Activated naive CD4-positive, alpha-beta T cell treated with anti-CD3 and anti-CD28 coated beads, Interleukin-2, amount 50 U/mL, for 72 hours (primary cell): ENCODE data around the gene SCG5. TPM values are rescaled to one million over a fixed set of nuclear protein-coding genes. Genes with fewer than 3 reads are reported as not detected.
A peak's percentile ranks its signal among the peaks of the same experiment; 100 is the strongest.

Source experiments
- ATAC-seq, 2 donors: fragments of 150-1000 bp; cut with Tn5 transposase; 2 replicates each; pipeline ENCODE4 v1.10.0; 2021; ENCODE audit warnings: mild to moderate bottlenecking in 2 of 2, moderate library complexity in 2 of 2
- DNase-seq, 2 donors: peaks; one replicate each; pipeline ENCODE4 v3.0.0; 2021 to 2022; ENCODE audit warnings: low spot score in 2 of 2
- H3K27ac Mint-ChIP-seq, 2 donors: one replicate each; pipeline ENCODE4 v1.8.0; 2022; ENCODE audit warnings: mild to moderate bottlenecking in 2 of 2, mixed read lengths in 2 of 2
- H3K36me3 Mint-ChIP-seq, 2 donors: one replicate each; pipeline ENCODE4 v1.8.0; 2022; ENCODE audit warnings: mixed read lengths in 2 of 2
- H3K9me3 Mint-ChIP-seq, 2 donors: one replicate each; pipeline ENCODE4 v1.8.0; 2022; ENCODE audit warnings: mixed read lengths in 2 of 2
- total RNA-seq, 2 donors: library from RNA; stranded (reverse); gene quantifications; one replicate each; pipeline ENCODE4 v1.2.3, GENCODE V29; 2022

Gene SCG5
- total RNA-seq, 2 donors from 2014 or later = 2.0 to 3.7 TPM

DNA sequence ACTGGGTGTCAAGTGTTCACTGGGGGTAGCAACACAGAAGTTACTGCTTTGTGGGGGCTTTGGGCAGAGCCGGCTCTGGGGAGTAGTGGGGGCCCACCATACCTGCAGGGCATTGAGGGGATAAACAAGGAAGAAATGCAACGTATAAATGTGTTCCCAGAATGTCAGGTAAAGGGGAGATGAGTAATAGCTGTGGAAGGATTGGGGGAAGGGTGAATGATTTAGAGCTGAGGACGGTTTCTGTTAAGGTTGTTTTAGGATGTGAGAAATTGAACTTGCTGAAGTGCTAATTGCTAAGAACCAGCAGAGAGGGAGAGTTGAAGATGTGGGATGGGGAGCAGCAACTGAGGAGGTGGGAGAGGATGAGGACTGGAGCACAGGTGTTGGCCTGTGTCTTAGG, 10.7 kb downstream of the SCG5 start:
- H3K9me3 Mint-ChIP-seq = no peaks in the 10 kb centered on the region
- DNase-seq (no peak), ATAC-seq (no peak)
- no peak overlapping the region for H3K27ac Mint-ChIP-seq
- H3K36me3 Mint-ChIP-seq = no peaks in the 10 kb centered on the region

DNA sequence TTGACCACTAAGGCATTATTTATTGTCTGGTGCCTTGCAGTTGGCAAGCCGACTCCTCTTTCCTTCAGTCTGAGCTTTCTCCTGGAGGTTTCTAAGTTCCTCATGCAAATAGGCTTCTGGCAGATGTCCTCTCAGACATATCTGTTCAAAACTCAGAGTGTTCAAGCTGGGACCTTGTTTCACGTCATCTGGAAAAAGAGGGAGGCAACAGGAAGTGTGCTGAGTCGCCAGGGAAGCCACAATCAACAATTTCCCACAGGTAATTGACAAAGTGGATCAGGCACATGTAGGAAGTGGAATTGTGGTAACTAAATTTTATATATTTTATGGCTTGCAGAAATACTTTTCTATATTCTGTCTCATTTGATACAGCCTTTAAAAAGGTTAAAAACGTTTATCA, 14.6 kb downstream of the SCG5 start:
- Mint-ChIP-seq H3K9me3 (no peaks in the 10 kb centered on the region), H3K27ac (no peak overlapping the region), H3K36me3 (no peaks in the 10 kb centered on the region)
- no peak for ATAC-seq
- DNase-seq = no peak

DNA sequence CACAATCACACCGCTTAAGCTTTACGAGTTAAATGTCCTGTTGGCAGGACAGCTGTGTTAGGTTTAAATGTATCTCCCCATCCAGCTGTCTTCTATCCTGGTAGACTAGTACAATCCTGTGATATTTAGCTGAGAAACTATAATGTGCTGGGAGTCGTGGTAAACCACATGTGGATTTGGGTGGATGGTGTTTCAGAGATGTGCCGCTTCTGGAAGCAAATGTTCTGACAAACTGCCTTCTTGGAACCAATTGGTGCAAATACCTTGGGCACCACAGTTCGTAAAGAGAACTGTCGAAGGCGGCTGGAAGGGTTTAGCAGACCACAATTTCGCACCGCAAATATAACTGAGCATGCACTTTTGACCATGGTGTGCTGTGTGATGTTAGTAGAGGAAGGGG, 15.0 kb downstream of the SCG5 start:
- no peak for DNase-seq
- Mint-ChIP-seq H3K9me3 (no peaks in the 10 kb centered on the region), H3K36me3 (no peaks in the 10 kb centered on the region), H3K27ac (no peak overlapping the region)
- no peak for ATAC-seq

DNA sequence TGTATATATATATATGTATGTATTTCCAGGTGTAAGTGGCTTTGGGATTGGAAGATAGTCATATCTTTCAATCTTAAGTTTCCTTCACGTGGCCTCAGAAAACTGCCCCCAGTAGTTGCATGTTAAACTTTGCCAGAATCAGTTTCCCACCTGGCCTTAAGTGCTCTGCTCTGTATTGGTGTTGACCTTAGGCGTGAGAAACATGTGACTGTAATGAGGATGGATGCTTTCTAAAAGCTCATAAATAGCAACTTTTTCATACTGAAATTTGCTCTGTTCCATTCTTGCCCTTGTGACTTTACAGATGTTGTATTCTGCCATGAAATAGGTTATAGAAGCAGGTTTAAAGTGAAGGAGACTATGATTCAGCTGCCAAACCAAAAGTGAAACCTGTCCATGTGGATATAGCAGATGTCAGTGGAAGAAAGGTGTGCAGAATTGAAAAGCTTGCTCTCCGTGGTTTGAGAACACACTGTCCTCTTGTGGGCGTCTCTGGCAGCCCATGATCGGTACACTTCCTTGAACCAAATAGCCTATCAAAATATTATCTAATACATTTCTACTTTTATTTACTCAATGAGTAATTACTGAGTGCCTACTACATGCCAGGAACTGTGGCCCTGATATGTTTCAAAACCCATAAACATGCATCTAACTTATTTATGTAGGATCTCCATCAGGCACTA, 15.8 kb downstream of the SCG5 start:
- no peak for DNase-seq
- ATAC-seq = peak; percentile 54 to 66
- H3K36me3 Mint-ChIP-seq = no peaks in the 10 kb centered on the region
- no peak overlapping the region for H3K27ac Mint-ChIP-seq
- H3K9me3 Mint-ChIP-seq = no peaks in the 10 kb centered on the region

DNA sequence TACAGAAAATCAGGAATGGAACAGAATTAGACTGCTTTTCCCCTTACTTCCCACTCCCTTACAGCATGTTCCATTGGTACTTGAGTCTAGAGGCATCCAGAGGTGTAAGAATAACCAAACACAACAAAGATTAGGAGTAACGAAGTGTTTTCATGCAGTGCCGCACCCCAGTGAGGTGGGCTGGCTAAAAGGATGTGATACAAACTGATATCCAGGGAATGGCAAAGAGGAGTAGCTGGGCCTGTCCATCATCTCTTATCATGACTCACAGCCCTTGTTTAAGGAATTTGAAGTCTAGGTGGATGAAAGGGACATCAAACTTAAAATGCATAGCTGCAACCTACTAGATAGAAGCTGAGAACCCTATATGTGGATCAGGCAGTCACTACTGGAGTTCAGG, 16.4 kb downstream of the SCG5 start:
- Mint-ChIP-seq H3K36me3 (no peaks in the 10 kb centered on the region), H3K9me3 (no peaks in the 10 kb centered on the region), H3K27ac (no peak overlapping the region)
- DNase-seq (no peak), ATAC-seq (no peak)

DNA sequence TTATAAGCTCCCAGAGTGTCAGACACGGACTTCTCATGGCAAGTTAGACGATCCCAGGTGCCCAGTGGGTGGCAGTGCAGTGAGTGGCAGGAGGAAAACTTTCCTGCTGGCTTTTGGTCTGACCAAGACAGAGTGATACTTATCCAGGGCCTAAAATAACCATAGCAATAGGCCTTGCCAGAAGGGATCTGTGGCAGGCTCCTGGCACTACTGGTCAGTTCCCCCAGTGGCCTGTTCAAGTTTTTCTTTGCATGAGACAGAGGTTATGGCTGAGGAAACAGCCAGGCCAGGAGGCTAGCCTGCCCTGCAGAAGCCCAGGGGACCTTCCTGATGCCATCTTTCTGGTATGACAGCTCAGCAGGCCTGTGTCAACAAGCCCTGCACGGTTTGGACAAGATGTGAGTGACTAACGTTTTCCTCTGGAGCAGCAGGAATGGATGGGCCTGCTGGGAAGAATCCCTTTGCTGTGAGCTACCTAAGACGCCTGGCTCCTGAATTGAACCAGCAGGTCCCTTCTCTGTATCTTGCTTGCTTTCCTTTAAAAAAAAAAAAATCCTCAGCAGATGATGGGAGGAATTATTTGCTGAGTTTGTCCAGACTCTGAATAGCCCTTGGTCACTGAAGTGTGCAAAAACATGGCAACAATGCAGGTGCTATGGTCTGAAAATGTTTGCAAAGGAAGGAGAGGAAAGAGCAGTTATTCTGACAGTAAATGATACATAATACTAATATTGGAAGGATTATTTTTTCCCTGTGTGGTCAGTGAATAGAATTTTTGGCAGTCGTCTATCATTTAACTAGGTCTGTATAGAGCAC, 18.0 kb downstream of the SCG5 start:
- Mint-ChIP-seq H3K27ac (no peak overlapping the region), H3K9me3 (no peaks in the 10 kb centered on the region), H3K36me3 (no peaks in the 10 kb centered on the region)
- ATAC-seq = no peak
- DNase-seq = no peak

DNA sequence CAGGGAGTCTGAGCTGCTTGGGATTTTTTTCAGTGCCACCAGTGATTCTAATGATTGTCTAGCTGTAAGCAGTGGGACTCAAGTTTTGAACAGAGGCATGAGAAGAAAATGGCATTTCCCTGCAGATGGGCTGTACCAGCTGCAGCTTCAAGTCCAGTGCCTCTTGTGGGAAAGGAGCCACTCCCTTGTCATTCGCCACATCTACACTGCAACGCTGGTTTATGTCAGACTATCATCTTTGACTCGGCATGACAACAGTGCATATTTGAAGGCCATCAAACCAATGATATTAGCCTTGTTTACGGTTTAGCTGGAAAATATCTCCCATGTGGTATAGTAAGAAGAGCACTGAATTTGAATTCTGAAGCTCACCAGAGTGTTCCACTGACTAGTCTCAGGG, 22.2 kb downstream of the SCG5 start:
- no peak for ATAC-seq
- Mint-ChIP-seq H3K36me3 (no peaks in the 10 kb centered on the region), H3K9me3 (no peaks in the 10 kb centered on the region), H3K27ac (no peak overlapping the region)
- no peak for DNase-seq

DNA sequence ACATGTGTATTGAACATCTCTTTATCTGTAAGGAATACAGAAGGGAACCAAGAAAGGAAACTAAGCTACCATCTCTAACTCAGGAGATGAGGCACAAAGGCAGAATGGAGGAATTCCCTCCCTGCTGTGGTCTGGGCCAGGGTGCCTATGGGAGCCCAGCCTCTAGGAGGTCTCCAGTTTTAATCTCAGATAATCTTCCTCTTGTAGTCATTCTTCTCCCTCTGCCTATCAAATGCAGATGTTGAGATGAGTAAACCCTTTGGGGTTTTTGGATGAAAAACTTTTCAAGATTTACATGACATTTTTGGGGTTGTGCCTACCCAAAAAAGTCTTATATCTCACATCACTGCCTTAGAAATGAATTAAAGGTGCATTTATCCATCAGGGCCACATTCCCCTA, 23.3 kb downstream of the SCG5 start:
- Mint-ChIP-seq H3K27ac (no peak overlapping the region), H3K9me3 (no peaks in the 10 kb centered on the region), H3K36me3 (no peaks in the 10 kb centered on the region)
- DNase-seq = no peak
- ATAC-seq = no peak

DNA sequence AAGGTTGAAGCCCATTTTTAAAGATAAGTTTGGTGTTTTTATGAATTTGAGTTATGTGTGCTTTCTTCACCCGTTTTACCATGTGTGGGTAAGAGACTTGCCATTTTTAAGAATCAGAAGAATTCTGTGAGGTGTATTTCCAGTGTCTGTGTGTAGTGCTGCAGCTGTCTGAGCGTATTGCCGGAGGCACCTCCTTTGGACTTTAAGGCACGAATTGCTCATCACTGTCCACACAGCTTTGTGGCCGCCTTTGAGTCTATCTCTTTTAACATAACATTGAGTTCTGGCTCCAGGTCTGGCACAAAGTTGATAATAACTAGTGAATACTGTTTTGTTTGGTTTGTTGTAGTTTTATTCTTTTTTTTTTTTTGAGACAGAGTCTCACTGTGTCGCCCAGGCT, 25.8 kb downstream of the SCG5 start:
- ATAC-seq (no peak), DNase-seq (no peak)
- no peaks in the 10 kb centered on the region for H3K36me3 Mint-ChIP-seq

DNA sequence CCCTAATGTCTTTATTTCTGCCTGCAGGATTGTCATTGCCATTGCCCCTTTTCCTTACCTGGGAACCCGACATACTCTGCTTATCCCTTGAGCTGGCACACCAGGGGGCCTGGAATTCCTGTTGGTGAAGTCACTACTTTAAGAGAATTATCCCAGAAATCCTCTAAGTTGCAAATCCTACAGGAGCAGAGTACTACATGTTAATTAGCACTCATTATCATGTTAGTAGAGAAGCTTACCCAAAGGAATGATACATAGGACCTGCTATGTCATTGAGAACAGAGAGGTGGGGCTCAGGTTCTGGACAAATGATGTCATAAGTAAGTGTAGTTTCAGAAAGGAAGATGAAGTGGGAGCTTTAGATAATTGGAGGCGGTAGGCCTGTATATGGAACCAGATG, 27.4 kb downstream of the SCG5 start:
- Mint-ChIP-seq H3K9me3 (no peaks in the 10 kb centered on the region), H3K36me3 (no peaks in the 10 kb centered on the region), H3K27ac (no peak overlapping the region)
- DNase-seq = no peak
- no peak for ATAC-seq

More for the DNA sequence above, 25.8 kb downstream of the SCG5 start:
- Mint-ChIP-seq H3K27ac (no peak overlapping the region), H3K9me3 (no peaks in the 10 kb centered on the region)

DNA sequence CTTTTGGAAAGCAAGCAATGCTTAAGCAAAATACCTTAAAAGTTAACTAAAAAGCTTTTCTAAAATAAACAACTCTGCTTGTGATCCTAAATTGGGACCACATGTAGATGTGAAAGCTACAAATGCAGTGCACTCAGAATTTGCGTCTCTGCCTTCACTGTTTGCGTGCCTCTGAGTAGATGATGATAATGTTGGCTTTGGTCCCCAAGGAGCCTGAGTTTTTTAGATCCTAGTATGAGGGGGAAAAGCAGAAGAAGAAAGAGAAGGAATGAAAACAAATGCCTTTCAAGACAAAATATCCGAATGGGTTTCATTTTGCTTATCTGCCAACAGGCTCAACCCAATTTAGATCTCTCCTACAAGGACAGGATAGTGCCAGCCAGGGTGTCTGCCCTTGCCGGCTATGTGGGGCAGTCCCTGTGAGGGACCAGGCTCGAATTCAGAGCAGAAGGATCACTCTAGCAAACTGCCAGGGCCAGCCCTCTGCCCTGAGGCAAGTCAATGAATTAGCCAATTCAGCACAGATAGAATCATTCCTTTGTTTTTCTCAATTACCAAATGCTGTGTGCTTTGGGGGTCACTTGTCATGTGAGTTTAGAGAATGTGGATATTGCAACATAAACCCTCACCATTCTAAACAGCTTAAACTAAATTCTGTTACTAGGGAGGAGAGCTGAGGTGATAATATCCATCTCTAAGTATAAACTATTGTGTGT, 28.5 kb downstream of the SCG5 start:
- Mint-ChIP-seq H3K9me3 (no peaks in the 10 kb centered on the region), H3K36me3 (no peaks in the 10 kb centered on the region), H3K27ac (no peak overlapping the region)
- no peak for DNase-seq
- no peak for ATAC-seq

DNA sequence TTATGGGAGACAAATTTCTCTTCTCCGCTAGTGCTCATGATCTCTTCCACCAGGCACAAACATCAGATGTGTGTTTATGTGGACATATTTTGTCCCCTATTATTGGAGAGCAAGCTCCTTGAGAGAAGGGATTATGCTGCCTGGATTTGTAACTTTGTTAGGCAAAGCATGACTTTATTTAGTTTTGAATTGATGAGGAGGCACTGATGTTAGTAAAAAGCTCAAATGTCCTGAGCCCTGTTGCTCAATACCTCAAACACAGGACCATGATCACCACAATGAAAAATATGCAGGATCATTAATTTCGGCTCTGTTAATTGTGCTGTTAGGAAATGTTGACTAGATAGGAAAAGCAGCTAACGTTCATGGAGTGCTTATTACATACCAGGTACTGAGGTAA, 29.1 kb downstream of the SCG5 start:
- no peak overlapping the region for H3K27ac Mint-ChIP-seq
- H3K36me3 Mint-ChIP-seq = no peaks in the 10 kb centered on the region
- DNase-seq (no peak), ATAC-seq (no peak)
- H3K9me3 Mint-ChIP-seq = no peaks in the 10 kb centered on the region

DNA sequence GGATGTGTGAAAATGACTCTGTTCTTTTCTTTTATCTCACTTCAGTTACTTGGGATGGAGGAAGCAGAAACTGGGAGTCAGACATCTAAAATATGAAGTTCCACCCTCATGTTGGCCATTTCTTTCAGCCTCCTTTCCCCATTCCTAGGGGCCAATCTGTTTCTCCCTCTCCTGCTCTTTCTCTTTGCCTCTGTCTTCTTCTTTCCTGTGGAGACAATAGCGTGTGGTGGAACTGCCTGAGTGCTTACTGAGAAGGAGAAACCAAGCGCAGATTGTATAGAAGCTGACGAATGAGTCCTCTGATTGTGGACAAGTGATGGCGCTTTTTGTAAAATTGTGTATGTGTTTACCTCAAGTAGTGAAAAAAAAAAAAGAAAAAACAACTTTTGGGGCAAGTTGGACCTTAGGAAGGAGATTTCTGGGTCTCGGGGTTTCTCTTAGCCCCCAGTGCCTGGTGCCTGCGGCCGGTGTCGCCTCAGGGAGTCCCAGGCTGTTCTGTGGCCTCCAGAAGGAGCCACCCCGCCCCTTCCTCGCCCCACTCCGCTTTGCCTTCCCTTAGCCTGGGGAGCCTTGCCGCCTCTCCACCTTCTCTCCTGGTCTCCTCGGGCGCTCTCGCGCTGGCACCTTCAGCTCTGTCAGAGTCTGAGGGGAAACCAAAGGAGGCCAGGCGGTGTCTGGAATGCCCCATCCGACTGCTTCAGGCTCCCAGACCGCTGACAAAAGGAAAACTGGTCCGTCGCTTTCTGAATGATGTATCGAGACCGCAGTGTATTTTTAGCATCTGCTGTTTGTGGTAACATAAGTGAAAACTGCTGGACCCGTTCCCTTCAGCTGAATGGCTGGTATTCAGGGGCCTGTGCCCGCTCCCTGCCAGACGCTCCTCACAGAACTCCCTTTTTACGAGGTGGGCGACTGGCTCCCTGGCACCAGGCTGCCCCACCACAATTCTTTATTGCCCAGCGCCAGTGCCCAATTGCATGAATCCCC, 30.1 kb downstream of the SCG5 start:
- no peak overlapping the region for H3K27ac Mint-ChIP-seq
- DNase-seq (no peak), ATAC-seq (no peak)
- H3K9me3 Mint-ChIP-seq = no peaks in the 10 kb centered on the region
- no peaks in the 10 kb centered on the region for H3K36me3 Mint-ChIP-seq

DNA sequence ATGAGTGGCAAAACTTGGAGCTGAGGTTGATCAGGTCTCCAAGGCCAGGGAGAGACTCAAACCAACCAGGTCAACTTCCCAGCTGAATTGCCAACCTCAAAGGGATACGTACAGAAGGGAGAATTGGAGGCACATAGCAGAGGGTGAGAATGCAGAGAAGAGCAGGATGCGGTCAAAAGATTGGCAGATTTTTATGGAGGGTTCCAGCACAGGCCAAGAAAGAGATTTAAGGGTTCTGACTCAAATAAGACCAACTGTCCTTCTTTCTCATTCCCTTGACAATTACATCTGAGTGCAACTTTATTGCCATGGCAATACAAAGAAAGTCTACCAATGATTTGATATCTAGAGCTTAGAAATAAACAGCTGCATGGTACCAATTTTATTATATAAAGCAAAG, 33.2 kb downstream of the SCG5 start:
- no peak for ATAC-seq
- no peak for DNase-seq
- Mint-ChIP-seq H3K36me3 (no peaks in the 10 kb centered on the region), H3K27ac (no peak overlapping the region), H3K9me3 (no peaks in the 10 kb centered on the region)

DNA sequence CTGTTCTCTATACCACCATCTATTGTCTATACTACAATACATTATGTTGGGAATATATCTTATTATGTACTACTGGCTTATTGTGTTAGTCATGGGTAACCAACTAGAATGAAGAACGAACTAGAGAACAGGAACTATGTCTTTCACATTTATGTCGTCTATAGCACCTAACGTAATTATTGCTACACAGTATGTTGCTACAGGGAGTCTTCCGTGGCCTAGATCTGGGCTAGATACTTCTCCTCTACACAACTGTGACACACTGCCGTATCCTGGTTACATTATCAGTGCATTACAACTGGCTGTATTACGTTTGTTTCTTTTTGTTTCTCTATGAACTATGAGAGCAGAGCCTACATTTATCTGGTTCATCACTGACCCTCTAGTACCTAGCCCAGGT, 34.0 kb downstream of the SCG5 start:
- no peak overlapping the region for H3K27ac Mint-ChIP-seq
- H3K9me3 Mint-ChIP-seq = no peaks in the 10 kb centered on the region
- no peaks in the 10 kb centered on the region for H3K36me3 Mint-ChIP-seq
- DNase-seq (no peak), ATAC-seq (no peak)

DNA sequence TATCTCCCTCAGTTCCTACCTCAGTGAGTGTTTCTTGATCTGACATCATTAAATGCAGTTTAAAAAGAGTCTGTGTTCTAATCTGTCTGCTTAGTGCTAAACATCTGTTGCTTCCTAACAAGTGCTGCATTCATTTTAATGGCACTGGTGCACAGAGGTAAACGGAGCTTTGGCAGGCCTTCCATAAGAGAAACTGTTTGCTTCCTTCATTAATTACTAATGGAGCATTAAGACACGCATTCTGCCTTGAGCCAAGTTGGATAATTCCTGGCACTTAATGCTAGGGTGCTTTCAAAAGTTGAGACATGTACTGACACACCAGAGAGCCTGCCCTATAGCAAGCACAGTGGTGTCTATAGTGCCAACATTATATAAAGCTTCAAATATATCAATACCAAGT, 34.7 kb downstream of the SCG5 start:
- DNase-seq (no peak), ATAC-seq (no peak)
- no peaks in the 10 kb centered on the region for H3K9me3 Mint-ChIP-seq
- no peak overlapping the region for H3K27ac Mint-ChIP-seq
- no peaks in the 10 kb centered on the region for H3K36me3 Mint-ChIP-seq
